Spleen (tissue), 7 donors: ENCODE data around the gene CGNL1.

Experiments used
- POLR2AphosphoS5 ChIP-seq, 3 donors: sonication (generic); formaldehyde crosslinking; IDR thresholded peaks; one replicate each; pipeline ENCODE4 v1.5.1; 2017; ENCODE audit warnings: antibody characterized with exemption in 3 of 3
- TF ChIP-seq, protein P1 (sequence below), 11 experiments: fragments of 200-600 bp in 7 of 11; fragments of 450-650 bp in 4 of 11; sonication (generic) in 4 of 11; IDR thresholded peaks in 8 of 11; conservative IDR thresholded peaks in 3 of 11; 1 replicate in 7 of 11; 2 replicates in 4 of 11; pipeline versions ENCODE4 v1.4.0 to v1.8.0; 2016 to 2021; ENCODE audit warnings: antibody characterized with exemption in 11 of 11, inconsistent platforms in 4 of 11, mild to moderate bottlenecking in 1 of 11
- donor health status: DM: no; HTN: no; CAD: no; lungs with moderate emphysema.
- donor health status: DM: no; HTN: no; CAD: no.
- donor health status: DM: no; HTN: no; CAD: no.

DNA sequence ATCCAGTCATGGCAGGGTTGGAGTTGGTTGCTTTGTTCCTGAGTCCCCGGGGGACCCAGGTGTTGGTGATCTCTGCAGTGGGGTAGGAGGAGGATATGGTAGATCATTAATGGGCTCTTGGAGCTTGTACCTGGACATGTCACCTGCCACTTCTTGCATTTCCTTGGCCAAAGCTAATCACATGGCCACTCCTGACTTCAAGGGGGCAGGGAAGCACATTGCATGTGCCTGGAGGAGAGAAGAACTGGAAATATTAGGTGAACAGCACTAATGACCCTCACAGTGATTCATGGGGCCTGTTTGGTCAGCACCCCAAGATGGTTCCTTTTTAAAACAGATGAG, 128.3 kb downstream of the CGNL1 start:
- no peak for TF ChIP-seq POLR2AphosphoS5 (IDR thresholded peaks at IDR 0.05)
- TF ChIP-seq, protein P1, sequence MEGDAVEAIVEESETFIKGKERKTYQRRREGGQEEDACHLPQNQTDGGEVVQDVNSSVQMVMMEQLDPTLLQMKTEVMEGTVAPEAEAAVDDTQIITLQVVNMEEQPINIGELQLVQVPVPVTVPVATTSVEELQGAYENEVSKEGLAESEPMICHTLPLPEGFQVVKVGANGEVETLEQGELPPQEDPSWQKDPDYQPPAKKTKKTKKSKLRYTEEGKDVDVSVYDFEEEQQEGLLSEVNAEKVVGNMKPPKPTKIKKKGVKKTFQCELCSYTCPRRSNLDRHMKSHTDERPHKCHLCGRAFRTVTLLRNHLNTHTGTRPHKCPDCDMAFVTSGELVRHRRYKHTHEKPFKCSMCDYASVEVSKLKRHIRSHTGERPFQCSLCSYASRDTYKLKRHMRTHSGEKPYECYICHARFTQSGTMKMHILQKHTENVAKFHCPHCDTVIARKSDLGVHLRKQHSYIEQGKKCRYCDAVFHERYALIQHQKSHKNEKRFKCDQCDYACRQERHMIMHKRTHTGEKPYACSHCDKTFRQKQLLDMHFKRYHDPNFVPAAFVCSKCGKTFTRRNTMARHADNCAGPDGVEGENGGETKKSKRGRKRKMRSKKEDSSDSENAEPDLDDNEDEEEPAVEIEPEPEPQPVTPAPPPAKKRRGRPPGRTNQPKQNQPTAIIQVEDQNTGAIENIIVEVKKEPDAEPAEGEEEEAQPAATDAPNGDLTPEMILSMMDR (IDR thresholded peaks at IDR 0.05 in 8 of 11, conservative IDR thresholded peaks at IDR 0.05 in 3 of 11) = no peak
